HL-60/S4 treated with retinoic acid at 250 ng/mL for 4 days and 3 days (cell line): ENCODE results near the gene INTS6.

ENCODE experiments used
- in situ Hi-C: fragments of 300-500 bp; cut with MboI; formaldehyde crosslinking; loops from 2 replicates; pipeline ENCODE4 v1.7.0; 2022; ENCODE audit warnings: low sequenced_read_pairs

INTS6 gene

DNA sequence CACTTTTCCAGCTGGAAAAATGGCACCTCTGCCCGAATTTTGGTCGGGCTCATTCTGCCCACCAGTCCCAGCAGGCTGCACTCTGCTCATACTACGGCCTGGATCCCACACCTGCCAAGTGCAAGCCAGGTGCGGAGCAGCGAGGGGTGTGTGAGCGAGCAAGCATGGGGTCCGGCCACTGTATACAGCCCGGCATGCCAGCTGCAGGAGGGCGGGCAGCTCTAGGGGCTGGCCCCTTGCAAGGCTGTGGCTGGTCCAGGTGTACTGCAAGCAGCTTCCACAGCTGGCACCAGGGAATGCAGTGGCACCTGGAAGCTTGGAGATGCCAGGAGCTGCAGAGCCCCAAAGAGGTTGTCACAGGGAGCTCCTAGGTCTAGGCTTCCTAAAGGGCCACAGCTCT is 2.7 kb upstream of the INTS6 start:
- in situ Hi-C loops, result no loop called here

DNA sequence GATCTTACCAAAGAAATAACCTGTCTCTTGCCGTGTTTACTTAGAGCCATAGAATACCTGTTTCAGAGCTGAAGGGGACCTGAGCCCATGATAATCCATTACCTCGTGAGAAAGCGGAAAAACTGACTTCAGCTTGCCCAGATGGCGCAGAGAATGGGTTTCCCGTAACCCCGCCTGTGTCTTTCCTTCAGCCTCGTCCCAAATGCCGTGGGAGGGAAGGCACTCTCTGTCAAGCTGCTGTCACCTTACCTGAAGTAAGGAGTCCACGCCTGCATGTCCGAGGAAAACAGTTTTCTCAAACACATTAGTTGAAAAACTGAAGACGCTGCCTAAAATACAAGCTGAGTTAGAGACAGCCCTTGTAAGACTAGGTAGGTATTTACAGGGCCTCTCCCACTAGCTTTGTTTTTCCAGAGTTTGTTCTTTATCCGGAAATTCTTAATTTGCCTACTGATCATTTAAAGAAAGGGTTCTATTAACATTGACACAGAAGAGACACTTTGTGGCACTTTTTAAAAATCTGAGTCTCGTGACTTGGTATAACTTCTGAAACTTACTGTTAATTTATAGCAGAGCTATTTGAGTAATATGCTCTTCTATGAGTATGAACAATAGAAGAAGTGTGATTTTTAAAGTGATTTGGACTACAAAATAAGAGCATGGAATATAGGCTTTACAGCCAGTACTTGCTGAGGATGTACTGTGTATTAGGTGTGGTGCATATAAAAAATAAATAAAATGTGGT is 1.3 kb upstream of the INTS6 start:
- in situ Hi-C loops, result no loop called here

DNA sequence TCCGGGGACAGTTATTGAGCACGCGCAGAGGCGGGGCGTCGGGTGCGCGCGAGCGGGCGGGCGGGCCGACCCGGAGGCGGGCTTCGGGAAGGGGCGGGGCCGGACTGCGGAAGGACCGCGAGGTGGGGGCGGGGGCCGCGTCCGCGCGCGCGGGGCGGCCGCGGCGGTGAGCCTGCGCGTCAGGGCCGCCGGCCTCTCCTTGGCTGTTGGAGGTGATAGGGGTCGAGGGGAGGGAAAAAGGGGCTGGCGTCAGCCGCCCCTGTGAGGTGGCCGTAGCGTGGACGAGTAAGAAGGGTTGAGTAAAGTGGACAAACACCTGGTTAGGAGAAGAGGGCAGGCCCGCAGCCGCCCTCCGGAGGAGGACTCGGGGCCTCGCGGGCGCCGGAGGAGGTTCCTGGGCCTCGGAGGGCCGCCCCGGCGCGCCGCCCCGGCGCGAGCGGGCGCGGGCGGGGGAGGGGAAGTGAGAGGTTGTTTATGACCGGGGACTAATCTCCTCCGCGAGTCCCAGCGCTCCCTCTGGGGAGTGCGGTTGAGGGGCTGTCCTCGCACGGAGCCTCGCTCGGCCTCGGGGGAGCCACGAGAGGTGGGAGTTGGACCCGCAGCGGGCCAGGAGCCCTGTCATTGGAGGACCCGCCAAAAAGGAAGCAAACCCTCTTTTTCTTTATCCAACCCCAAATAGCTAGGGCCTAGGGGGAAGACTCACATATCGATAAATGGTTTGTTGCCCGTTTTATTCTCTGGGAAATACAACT is 547 bp upstream of the INTS6 start:
- in situ Hi-C loops, result no loop called here

DNA sequence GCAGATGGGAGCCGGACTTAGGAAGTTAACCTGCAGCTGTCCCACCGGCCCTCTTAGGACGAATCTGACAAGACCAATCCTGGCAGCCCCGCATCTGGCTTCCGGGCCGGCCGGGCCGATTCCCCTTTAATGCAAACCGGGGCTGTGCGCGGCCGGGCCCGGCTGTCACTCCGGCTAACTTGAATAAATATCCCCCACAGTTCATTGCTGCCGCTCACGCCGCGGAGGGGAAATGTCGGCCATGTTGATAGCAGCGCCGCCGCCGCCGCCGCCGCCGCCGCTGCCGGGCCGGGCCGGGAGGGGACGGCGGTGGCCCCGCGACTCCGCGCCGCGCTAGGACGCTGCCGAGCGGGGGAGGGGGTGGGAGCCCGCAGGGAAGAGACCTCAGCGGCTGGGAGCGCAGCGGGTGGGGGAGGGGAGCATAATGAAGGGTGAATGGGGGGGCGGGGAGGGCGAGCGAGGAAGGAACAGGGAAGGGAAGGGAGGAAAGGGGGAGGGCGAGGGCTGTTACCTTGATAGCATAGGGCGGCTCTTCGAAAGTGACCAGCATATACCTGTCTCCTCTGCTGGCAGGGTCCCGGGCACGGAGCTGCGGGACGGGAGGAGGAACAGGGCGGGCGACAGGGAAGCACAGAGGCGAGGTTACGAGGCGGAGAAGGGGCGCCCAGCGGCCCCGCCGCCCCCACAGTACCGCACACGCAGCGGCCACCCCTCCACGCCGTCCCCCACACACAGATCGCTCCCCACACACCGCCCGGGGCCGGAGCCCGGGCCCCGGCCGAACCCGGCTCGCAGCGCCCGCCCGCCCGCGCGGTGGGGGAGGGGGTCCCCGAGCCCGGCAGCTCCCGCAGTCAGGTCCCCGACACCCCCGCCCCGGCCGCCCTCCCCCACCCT is 1.1 kb downstream of the INTS6 start:
- in situ Hi-C loops, result no loop called here

DNA sequence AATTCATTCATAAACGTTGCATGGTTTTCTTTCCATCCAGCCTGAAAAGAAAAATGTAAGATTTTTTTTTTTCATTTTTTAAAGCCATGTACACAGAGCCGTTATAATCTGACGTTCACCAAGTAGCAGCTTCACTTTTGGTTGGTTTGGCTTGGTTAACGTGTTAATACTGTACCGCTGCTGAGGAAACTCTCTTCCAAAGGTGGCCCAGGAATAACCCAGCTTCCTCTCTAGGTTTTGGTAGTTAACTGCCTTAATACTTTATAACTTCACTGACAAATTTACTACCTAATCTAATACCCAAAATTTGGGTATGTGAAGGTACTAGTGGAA is 1.7 kb downstream of the INTS6 start:
- in situ Hi-C loops, result no loop called here

DNA sequence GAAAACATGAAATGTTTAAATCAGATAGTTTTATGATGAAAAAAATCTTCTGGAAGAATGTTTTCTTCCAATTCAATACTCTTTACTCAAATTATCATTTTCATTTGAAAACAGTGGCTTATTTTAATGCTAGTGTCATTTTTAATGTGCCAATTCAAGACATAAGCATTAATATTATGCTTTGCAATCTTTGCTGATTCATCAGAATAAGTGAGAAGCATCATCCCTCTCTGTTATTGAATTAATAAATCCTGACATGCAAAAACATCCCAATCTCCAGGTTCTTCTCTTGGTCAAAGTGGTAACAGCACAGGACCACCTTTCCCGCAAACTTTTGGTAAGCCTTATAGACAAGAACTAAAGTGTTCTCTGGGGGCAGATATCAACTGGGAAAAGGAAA is 3.8 kb downstream of the INTS6 start:
- in situ Hi-C loops, result loop anchor here (25.0 kb wide), 1 partner anchor 313 kb away; no protein-coding TSS in a partner anchor

DNA sequence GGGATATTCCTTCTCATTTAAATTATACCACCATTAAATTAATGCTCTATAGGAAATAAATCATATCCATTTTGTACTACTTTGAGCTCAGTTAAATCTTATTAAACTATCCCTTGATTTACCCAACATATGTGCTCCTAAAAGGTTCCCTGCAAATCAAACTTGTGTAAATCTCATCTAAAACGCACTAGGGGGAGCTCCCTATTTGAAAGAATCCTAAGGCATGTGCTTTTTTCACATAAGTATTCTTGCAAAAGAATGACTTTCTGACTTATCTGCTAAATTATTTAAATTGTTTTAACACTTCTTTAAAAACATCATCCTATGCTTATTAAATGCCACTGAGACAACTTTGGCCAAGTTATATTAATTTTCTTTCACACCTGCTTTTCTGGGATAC is 7.9 kb downstream of the INTS6 start:
- in situ Hi-C loops, result loop anchor here (25.0 kb wide), 1 partner anchor 317 kb away; no protein-coding TSS in a partner anchor

DNA sequence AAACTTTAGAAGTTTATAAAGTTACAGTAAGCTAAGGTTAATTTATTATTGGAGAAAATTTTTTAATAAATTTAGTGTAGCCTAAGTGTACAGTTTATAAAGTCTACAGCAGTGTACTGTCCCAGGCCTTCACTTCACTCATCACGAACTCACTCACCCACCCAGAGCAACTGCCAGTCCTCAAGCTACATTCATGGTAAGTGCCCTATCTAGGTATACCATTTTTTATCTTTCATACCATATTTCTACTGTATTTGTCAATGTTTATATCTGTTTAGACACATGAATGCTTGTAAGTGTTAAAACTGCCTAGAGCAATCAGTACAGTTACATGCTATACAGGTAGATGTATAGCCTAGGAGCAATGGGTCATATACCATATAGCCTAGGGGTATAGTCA is 12.5 kb downstream of the INTS6 start:
- in situ Hi-C loops, result loop anchor here (25.0 kb wide), 1 partner anchor 322 kb away; no protein-coding TSS in a partner anchor

DNA sequence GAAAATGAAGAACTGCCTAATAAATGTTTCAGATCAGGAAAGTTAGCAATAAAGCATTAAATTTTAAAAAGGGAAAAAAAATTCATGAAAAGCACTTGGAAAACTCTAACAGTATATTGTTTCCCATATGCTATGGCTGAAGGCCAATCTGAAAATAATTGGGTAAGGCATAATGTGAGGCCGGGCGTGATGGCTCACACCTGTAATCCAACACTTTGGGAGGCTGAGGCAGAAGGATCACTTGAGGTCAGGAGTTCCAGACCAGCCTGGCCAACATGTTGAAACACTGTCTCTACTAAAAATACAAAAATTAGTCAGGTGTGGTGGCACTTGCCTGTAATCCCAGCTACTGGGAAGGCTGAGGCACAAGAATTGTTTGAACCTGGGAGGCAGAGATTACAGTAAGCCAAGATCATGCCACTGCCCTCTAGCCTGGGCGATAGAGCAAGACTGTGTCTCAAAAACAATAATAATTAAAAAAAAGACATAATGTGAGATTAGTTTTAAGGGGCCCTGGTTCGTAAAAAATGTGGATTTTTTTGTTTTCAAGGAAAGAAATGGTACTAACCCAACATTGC is 15.2 kb downstream of the INTS6 start:
- in situ Hi-C loops, result loop anchor here (25.0 kb wide), 1 partner anchor 325 kb away; no protein-coding TSS in a partner anchor

DNA sequence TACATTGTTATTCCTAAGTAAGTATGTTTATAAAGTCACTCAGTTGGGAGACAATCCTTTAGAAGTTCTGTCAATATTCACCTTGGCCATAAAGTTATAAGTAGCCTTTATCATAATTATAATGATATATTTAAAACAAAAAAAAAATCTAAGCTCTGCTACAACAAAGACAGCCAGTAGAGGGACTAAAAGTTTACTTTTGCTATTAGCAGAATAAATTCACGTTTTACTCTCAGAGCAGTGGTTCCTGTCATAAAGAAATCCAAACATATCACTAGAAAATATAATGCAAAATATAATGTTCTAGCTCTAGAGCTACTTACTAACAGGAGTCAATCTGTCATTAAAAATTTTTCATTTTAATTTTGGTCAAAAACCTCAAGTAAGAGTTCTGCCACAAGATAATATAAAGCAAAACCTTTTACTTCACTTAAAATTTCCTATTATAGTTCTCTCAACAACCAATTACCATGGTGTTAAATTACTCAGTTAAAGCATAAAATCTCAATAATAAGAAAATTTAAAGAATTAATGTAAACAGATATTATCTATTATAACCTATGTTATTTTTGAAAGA is 17.7 kb downstream of the INTS6 start:
- in situ Hi-C loops, result loop anchor here (25.0 kb wide), 1 partner anchor 327 kb away; no protein-coding TSS in a partner anchor

DNA sequence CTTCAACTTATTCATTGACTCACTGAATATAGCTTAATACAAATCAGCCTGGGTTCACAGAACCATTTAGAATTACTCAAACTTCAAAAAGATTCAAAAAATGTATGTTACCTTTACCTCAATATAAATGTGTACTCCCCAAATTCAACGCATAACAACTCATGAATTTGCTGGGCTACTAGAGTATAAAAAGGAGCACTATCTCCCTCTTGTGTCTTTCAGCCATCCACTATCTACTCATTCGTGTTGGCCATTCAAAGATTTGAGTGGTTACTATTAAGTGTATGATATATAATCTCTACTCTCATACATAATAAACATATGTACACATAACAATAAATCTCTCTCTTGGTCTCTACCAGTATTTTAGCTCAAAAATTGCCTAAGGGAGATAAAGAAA is 20.3 kb downstream of the INTS6 start:
- in situ Hi-C loops, result loop anchor here (25.0 kb wide), 1 partner anchor 330 kb away; no protein-coding TSS in a partner anchor

DNA sequence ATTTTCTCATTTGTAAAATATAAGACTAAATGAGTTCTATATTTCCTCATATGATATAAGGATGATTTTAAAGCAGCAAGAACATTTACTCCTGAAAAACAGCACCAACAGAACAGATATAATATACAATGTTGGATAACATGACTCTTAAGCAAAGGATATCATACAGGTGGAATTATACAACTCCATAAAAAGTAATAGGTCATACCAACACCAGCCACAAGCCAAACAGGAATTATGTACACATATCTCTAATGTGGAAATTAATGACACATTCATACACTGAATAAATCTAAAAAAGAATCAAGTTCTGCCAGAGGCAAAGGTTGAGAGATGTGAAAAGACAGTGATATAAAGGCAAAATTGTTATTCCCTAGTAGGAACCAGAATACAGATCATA is 25.9 kb downstream of the INTS6 start:
- in situ Hi-C loops, result loop anchor here (25.0 kb wide), 1 partner anchor 335 kb away; no protein-coding TSS in a partner anchor

DNA sequence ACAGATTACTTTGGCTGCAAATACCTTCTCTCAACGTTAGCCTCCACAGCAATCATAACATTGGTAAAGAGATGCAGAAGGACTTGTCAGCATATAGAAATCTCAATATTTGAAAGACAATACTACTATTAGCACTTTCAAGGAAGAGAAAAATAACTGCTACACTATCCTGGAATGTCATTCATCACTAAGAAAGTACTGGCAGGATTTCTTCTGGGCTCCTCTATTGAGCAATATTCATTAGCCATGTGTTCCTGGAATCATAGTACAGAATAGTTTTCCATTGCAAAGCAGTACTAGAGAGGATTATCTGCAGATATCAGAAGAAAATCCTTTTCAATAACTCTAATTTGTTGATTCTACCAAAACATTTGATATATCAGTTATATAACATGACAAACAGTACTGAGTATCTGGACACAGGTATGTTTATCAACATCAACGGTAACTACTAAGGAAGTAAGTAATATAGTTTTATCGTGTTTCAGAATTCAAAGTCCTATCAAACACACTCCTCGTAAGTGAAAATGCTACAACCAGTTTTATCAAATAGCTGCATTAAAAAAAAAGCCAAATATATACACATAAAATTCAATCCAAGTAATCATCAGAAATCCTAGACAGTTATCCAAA is 27.3 kb downstream of the INTS6 start:
- in situ Hi-C loops, result loop anchor here (25.0 kb wide), 1 partner anchor 337 kb away; no protein-coding TSS in a partner anchor

DNA sequence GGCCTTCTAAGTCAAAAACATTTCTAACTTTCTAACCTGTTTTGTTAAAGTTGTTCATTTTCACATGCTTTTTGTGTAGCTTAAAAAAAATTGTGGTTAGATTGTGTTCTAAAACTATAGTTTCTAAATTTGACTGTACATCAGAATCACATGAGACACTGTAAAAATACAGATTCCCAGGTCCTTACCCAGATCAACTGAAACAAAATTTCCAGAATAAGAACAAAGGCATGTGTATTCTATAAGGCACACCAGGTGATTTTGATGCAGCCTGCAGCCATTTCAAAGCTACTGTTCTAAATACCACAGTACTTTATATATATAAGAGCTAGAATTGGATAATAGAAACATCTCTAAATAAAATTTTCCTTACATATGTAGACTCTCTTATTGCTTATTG is 29.1 kb downstream of the INTS6 start:
- in situ Hi-C loops, result no loop called here

DNA sequence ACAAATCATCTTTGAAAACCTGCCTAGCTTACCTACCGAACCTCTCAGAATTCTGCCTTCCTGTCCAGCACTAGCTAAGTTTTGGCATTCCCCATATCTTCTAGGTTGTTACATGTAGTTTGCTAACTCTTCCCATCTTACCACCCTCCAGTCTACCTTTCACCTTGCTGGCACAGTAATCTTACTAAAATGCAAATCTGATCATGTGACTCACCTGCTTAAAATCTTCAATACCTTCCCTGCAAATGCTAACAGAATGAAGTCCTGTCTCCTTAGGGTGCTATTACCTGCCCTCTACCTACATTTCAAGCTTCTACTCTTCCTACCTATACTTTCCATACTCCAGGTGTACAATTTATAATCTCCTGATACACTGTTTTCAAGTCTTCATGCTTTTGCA is 30.4 kb downstream of the INTS6 start:
- in situ Hi-C loops, result no loop called here

DNA sequence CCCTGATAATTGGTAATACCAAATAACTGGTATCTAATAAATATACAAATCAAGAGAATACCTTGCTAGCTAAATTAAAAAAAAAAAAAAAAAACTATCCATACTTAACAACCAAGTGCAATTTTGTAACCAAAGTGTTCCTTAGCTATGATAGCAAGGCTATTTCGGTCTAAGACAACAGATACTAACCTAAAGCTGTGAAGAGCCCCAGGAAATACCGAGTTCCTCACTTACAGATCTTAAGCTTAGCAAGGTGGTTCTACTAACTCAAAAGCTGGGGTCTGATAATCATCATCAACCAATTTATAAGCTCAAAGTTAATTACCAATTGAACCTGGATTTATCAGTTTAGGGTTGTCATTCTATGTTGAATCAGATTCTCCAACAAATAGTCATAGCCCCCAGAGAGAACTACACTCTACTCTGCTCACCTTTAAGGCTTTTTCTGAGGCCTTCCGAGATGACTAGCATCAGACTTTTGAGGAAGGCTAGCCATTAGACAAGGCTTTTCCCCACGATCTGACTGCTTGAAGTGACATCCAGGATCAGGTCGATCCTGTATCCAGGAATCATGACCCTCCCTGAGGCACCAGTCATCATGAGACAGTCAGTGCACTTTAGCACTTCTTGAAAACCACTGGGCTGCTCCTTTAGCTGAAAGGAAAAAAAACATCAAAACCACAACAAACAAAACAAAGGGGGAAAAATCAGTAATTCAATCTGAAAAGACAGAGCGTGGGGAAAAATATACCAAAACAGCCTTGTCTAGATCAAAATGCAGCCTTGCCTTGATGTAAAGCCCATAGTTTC is 31.9 kb downstream of the INTS6 start:
- in situ Hi-C loops, result no loop called here

DNA sequence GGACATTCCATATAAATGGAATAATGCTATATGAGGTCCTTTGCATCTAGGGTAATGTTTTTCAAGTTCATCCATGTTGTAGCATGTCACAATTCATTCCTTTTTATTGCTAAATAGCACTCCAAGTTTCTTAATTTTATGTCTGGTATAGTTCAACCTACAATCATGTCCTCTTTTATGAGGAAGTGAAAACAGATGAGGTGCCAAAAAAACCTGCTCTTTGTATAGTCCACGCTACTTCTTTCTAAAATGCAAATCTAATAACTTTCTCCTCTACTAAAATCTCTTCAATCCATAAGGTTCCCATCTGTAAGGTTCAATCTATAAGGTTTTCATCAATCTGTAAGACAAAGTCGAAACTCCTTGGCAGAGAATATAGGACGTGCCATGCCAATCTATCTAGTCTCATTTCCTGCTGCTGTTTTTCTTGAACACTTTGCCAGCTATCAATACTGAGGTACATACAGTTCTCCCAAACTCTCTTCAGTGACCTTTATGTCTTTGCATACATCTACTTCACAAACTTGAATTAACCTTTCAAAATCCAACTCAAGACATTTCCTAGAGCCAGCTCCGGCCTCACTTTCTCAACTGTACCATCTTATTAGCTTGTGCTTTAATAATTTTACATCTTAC is 33.7 kb downstream of the INTS6 start:
- in situ Hi-C loops, result no loop called here

DNA sequence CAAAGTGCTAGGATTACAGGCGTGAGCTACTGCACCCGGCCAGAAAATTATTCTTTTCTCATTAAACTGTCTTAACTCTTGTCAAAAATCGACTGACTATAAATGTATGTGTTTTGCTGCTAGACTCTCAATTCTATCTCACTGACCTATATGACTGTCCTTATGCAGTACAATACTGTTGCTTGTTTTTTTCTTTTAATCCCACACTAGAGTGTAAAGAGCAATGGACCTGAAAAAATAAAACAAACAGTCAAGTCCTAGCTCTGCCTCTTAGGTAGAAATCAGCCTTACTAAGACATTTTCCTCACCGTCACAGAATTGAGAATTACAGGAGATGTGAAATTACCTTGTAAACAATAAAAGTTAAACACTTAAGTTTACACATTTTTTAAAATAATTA is 35.1 kb downstream of the INTS6 start:
- in situ Hi-C loops, result no loop called here

DNA sequence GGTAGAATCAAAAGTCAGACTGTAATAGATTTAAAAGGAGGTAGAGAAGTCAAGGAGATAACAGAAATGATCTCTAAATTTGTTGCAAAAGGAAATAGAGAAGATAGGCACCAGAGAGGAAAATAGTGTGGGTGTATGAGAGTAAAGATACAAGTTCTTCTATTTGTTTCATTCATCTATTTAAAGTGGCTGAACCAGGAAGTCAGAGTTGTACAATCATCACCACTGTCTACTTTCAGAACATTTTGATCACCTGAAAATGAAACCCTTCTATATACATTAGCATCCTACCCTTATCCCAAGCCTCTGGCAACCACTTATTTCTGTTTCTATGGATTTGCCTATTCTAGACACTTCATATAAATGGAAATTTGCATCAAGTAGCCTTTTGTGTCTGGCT is 36.7 kb downstream of the INTS6 start:
- in situ Hi-C loops, result no loop called here
